SK-MEL-5 (cell line): ENCODE data around the gene PROP1. TPM values are rescaled to one million over a fixed set of nuclear protein-coding genes. Genes with fewer than 3 reads are reported as not detected.
"Not testable (repeated sequence)": the region's sequence is repeated elsewhere in the genome, so short reads cannot be mapped to it uniquely, and the experiment has no call there.

Experiments used
- DNase-seq: peaks from one replicate; pipeline ENCODE4 v3.0.0-alpha.2; 2016; ENCODE audit warnings: low read depth, low spot score
- in situ Hi-C: cut with HindIII; loops from 2 replicates; pipeline ENCODE4 v1.10.0; 2016; ENCODE audit warnings: low sequenced_read_pairs, high pct_unique_total_duplicates, low pct_unique_long_range_greater_than_20kb
- total RNA-seq: library from RNA; depleted of rRNA; stranded (reverse); fragments of >200 nt; shearing (Covaris generic); gene quantifications from 2 replicates; pipeline ENCODE4 v1.2.3, GENCODE V29; 2014

The PROP1 gene
- total RNA-seq, 1 experiment from 2014 or later = not detected

GRCh38 chr5:177984584-177985206 is 11.3 kb downstream of the PROP1 start:
- in situ Hi-C loops = no loop called here
- no peak for DNase-seq

GRCh38 chr5:177983763-177984583 is 12.1 kb downstream of the PROP1 start:
- no peak for DNase-seq
- in situ Hi-C loops = no loop called here

GRCh38 chr5:177982956-177983355 is 13.1 kb downstream of the PROP1 start:
- in situ Hi-C loops = no loop called here
- no peak for DNase-seq

- peak; percentile 42 for DNase-seq
- in situ Hi-C loops = no loop called here
These were observed 13.8 kb downstream of the PROP1 start for GRCh38 chr5:177982072-177982727.

GRCh38 chr5:177981296-177982071 is 14.6 kb downstream of the PROP1 start:
- in situ Hi-C loops = no loop called here
- no peak for DNase-seq

- no peak for DNase-seq
- in situ Hi-C loops = no loop called here
These were observed 15.3 kb downstream of the PROP1 start for GRCh38 chr5:177980743-177981151.

- in situ Hi-C loops, DNase-seq: not testable (repeated sequence)
These were observed 18.4 kb downstream of the PROP1 start for GRCh38 chr5:177977600-177977999.

- in situ Hi-C loops = no loop called here
- DNase-seq = no peak
These were observed 22.9 kb downstream of the PROP1 start for GRCh38 chr5:177973066-177973635.

- in situ Hi-C loops = no loop called here
- DNase-seq = no peak
These were observed 23.4 kb downstream of the PROP1 start for GRCh38 chr5:177972613-177973012.

- in situ Hi-C loops, DNase-seq: not testable (repeated sequence)
These were observed 24.0 kb downstream of the PROP1 start for GRCh38 chr5:177972014-177972413.

- in situ Hi-C loops = no loop called here
- DNase-seq = no peak
These were observed 27.3 kb downstream of the PROP1 start for GRCh38 chr5:177968661-177969211.

- no peak for DNase-seq
- in situ Hi-C loops = no loop called here
These were observed 28.7 kb downstream of the PROP1 start for GRCh38 chr5:177967221-177967887.

GRCh38 chr5:177966839-177967166 is 29.2 kb downstream of the PROP1 start:
- DNase-seq = no peak
- in situ Hi-C loops = no loop called here

- in situ Hi-C loops = no loop called here
- DNase-seq = no peak
These were observed 29.8 kb downstream of the PROP1 start for GRCh38 chr5:177966009-177966838.

GRCh38 chr5:177964471-177964870 is 31.6 kb downstream of the PROP1 start:
- in situ Hi-C loops = no loop called here
- DNase-seq = no peak

GRCh38 chr5:177963966-177964365 is 32.1 kb downstream of the PROP1 start:
- in situ Hi-C loops = no loop called here
- DNase-seq = no peak
